ENCODE results near the gene CHL1.

- TF ChIP-seq CREB1 (IDR thresholded peaks at IDR 0.05; ENCODE audit: low read depth) (no peak), MAX (IDR thresholded peaks at IDR 0.05) (no peak), TEAD4 (IDR thresholded peaks at IDR 0.05) (no peak), RAD21 (IDR thresholded peaks at IDR 0.05; ENCODE audit: low read depth) (no peak), USF1 (IDR thresholded peaks at IDR 0.05) (no peak), FOXM1 (IDR thresholded peaks at IDR 0.05; ENCODE audit: borderline replicate concordance, low read depth) (no peak)
Measured at GRCh38 chr3:173886-174285, 22.7 kb upstream of the CHL1 start.

Data from Ishikawa (cell line).